H1 (cell line): ENCODE results near the gene FSIP1. TPM values are rescaled to one million over a fixed set of nuclear protein-coding genes. Genes with fewer than 3 reads are reported as not detected.

Experiments
- CTCF ChIA-PET: fragments of 300-600 bp; sonication (Branson Sonifier 250); formaldehyde crosslinking; loops from one replicate; lab custom pipeline; 2021; ENCODE audit not compliant: partially characterized antibody; lab: Charles Lee
- POLR2A ChIA-PET: fragments of 300-600 bp; sonication (Branson Sonifier 250); formaldehyde crosslinking; loops from one replicate; lab custom pipeline; 2021; ENCODE audit warnings: inconsistent platforms; ENCODE audit not compliant: partially characterized antibody; lab: Charles Lee
- DNase-seq, 2 experiments: peaks; one replicate each; pipeline versions ENCODE4 v3.0.0 to v3.0.0-alpha.2; 2010 to 2022; ENCODE audit warnings: low spot score in 2 of 2, low read depth in 1 of 2, mixed read lengths in 1 of 2
- FAIRE-seq: peaks from 2 replicates; lab custom pipeline; 2011; peaks lifted over from hg19 to GRCh38; lab: Jason Lieb, UNC
- H2AFZ ChIP-seq: 2 replicates; pipeline ENCODE4 v1.8.1; 2012; ENCODE audit warnings: low read length, inconsistent platforms
- H2AK5ac ChIP-seq: 2 replicates; pipeline ENCODE4 v1.6.1; 2013; ENCODE audit warnings: low read depth, low read length
- H2BK120ac ChIP-seq: replicated peaks from 2 replicates; pipeline ENCODE3; 2013; ENCODE audit warnings: low read depth, low read length, inconsistent platforms
- H2BK12ac ChIP-seq: 2 replicates; pipeline ENCODE4 v1.6.1; 2013; ENCODE audit warnings: low read depth, low read length
- H2BK15ac ChIP-seq: 2 replicates; pipeline ENCODE4 v1.6.1; 2013; ENCODE audit warnings: low read length
- H2BK20ac ChIP-seq: 2 replicates; pipeline ENCODE4 v1.6.1; 2013; ENCODE audit warnings: low read length
- H2BK5ac ChIP-seq: 2 replicates; pipeline ENCODE4 v1.6.1; 2013; ENCODE audit warnings: low read depth, low read length
- H3K14ac ChIP-seq: 2 replicates; pipeline ENCODE4 v1.6.1; 2013; ENCODE audit warnings: inconsistent platforms; ENCODE audit not compliant: insufficient read length
- H3K18ac ChIP-seq: 2 replicates; pipeline ENCODE4 v1.6.1; 2013; ENCODE audit warnings: low read length; ENCODE audit errors: extremely low read depth
- H3K23ac ChIP-seq: 2 replicates; pipeline ENCODE4 v1.6.1; 2013; ENCODE audit warnings: inconsistent platforms; ENCODE audit not compliant: insufficient read length
- H3K23me2 ChIP-seq: 2 replicates; pipeline ENCODE4 v1.6.1; 2013; ENCODE audit warnings: low read depth, low read length
- H3K27ac ChIP-seq: 2 replicates; pipeline ENCODE4 v1.6.1; 2011; ENCODE audit warnings: low read depth, low read length, inconsistent platforms
- H3K27me3 ChIP-seq, 4 experiments: replicated peaks in 1 of 4; 1 replicate in 1 of 4; 2 replicates in 3 of 4; pipeline versions ENCODE4 v1.6.1 to v1.8.1; 2011 to 2013; ENCODE audit warnings: low read length in 3 of 4, mild to moderate bottlenecking in 3 of 4, inconsistent platforms in 2 of 4, mixed read lengths in 2 of 4, moderate library complexity in 1 of 4; ENCODE audit not compliant: control insufficient read depth in 3 of 4, insufficient read depth in 3 of 4; ENCODE audit errors: extremely low read depth in 1 of 4
- H3K36me3 ChIP-seq, 4 experiments: 2 replicates each; pipeline versions ENCODE4 v1.6.1 to v1.8.1; 2011 to 2013; ENCODE audit warnings: mild to moderate bottlenecking in 4 of 4, low read length in 3 of 4, moderate library complexity in 2 of 4, control low read depth in 1 of 4, inconsistent platforms in 1 of 4; ENCODE audit not compliant: insufficient read depth in 4 of 4, control insufficient read depth in 2 of 4
- H3K4ac ChIP-seq: replicated peaks from 2 replicates; pipeline ENCODE3; 2013; ENCODE audit warnings: low read length, low read depth, mixed read lengths, inconsistent platforms; ENCODE audit not compliant: insufficient read length
- H3K4me1 ChIP-seq, 4 experiments: replicated peaks in 1 of 4; 1 replicate in 1 of 4; 2 replicates in 3 of 4; pipeline versions ENCODE4 v1.6.1 to v1.8.1; 2011 to 2013; ENCODE audit warnings: low read length in 3 of 4, inconsistent platforms in 2 of 4, mixed read lengths in 1 of 4; ENCODE audit not compliant: insufficient read depth in 4 of 4, control insufficient read depth in 3 of 4
- H3K4me2 ChIP-seq, 2 experiments: 2 replicates each; pipeline versions ENCODE4 v1.6.1 to v1.8.1; 2011 to 2013; ENCODE audit warnings: low read depth in 2 of 2, low read length in 2 of 2, control low read depth in 1 of 2, inconsistent platforms in 1 of 2, mild to moderate bottlenecking in 1 of 2; ENCODE audit not compliant: insufficient read depth in 1 of 2
- H3K4me3 ChIP-seq, 4 experiments: fragments of 200-600, 300-600 bp in 1 of 4; sonication (generic), shearing (Covaris generic), sonication (Bioruptor Twin) in 1 of 4; 2 replicates each; pipeline versions ENCODE4 v1.5.1 to v1.8.1; 2011 to 2016; ENCODE audit warnings: low read length in 4 of 4, low read depth in 3 of 4, control low read depth in 2 of 4, inconsistent platforms in 2 of 4, mild to moderate bottlenecking in 2 of 4, mixed read lengths in 1 of 4, moderate library complexity in 1 of 4; ENCODE audit not compliant: insufficient read depth in 2 of 4; ENCODE audit errors: extremely low read depth in 1 of 4
- H3K56ac ChIP-seq: replicated peaks from 2 replicates; pipeline ENCODE3; 2013; ENCODE audit warnings: low read depth, mild to moderate bottlenecking, mixed read lengths, low read length, inconsistent platforms; ENCODE audit not compliant: insufficient read length
- H3K79me1 ChIP-seq: 2 replicates; pipeline ENCODE4 v1.6.1; 2013; ENCODE audit warnings: low read depth, low read length, control low read depth
- H3K79me2 ChIP-seq, 2 experiments: 2 replicates each; pipeline versions ENCODE4 v1.6.1 to v1.8.1; 2012 to 2013; ENCODE audit warnings: low read length in 2 of 2, mild to moderate bottlenecking in 2 of 2, inconsistent platforms in 1 of 2; ENCODE audit not compliant: insufficient read depth in 2 of 2, control insufficient read depth in 1 of 2
- H3K9ac ChIP-seq, 4 experiments: replicated peaks in 1 of 4; 1 replicate in 1 of 4; 2 replicates in 3 of 4; pipeline versions ENCODE4 v1.6.1 to v1.8.1; 2011 to 2013; ENCODE audit warnings: low read depth in 3 of 4, low read length in 3 of 4, control low read depth in 2 of 4, mild to moderate bottlenecking in 2 of 4, moderate library complexity in 2 of 4, inconsistent platforms in 1 of 4; ENCODE audit errors: extremely low read depth in 1 of 4
- H3K9me3 ChIP-seq, 2 experiments: 2 replicates each; pipeline versions ENCODE4 v1.6.1 to v1.8.1; 2012 to 2013; ENCODE audit warnings: mild to moderate bottlenecking in 2 of 2, moderate library complexity in 2 of 2, control low read depth in 1 of 2, inconsistent platforms in 1 of 2, low read depth in 1 of 2, low read length in 1 of 2, mixed read lengths in 1 of 2; ENCODE audit not compliant: insufficient read depth in 2 of 2
- H4K20me1 ChIP-seq, 2 experiments: replicated peaks in 1 of 2; 2 replicates each; pipeline versions ENCODE3 to v1.8.1; 2011 to 2013; ENCODE audit warnings: inconsistent platforms in 2 of 2, low read length in 2 of 2, mild to moderate bottlenecking in 1 of 2; ENCODE audit not compliant: insufficient read depth in 2 of 2, control insufficient read depth in 1 of 2
- H4K5ac ChIP-seq: 2 replicates; pipeline ENCODE4 v1.6.1; 2013; ENCODE audit warnings: low read length, low read depth, mixed read lengths, inconsistent platforms; ENCODE audit not compliant: insufficient read length
- H4K8ac ChIP-seq: 2 replicates; pipeline ENCODE4 v1.8.0; 2013; ENCODE audit warnings: mild to moderate bottlenecking, moderate library complexity, low read length, inconsistent platforms; ENCODE audit not compliant: insufficient read depth; ENCODE audit errors: extremely low read depth
- H4K91ac ChIP-seq: replicated peaks from 2 replicates; pipeline ENCODE3; 2013; ENCODE audit warnings: low read length, mixed read lengths, inconsistent platforms; ENCODE audit not compliant: insufficient read length
- CHD2 ChIP-seq: IDR thresholded peaks from 2 replicates; pipeline ENCODE4 v1.6.1; 2012; ENCODE audit warnings: low read length, improper control_type of control experiment
- TEAD4 ChIP-seq: IDR thresholded peaks from 2 replicates; pipeline ENCODE4 v1.6.1; 2012; ENCODE audit warnings: low read depth, low read length, inconsistent platforms, mixed read lengths
- WGBS, 2 experiments: shearing (Covaris generic) in 1 of 2; methylation state at CpG; one replicate each; pipeline versions ENCODE4 v1.1.6 to v1.1.7; 2013 to 2015; ENCODE audit warnings: low lambda C conversion rate in 2 of 2, mixed read lengths in 2 of 2, inconsistent platforms in 1 of 2, low coverage in 1 of 2, missing lambda C conversion rate in 1 of 2; ENCODE audit not compliant: insufficient replicate concordance in 2 of 2, insufficient coverage in 1 of 2, insufficient read length in 1 of 2; ENCODE audit errors: extremely low coverage in 1 of 2, missing lambda C conversion rate in 1 of 2; 5-methylcytosine and 5-hydroxymethylcytosine counted together
- polyA plus RNA-seq, 7 experiments: library from polyadenylated mRNA; depleted of rRNA in 3 of 7; stranded (reverse) in 5 of 7; unstranded in 2 of 7; fragments of >200 nt in 5 of 7; fragments of 200-250 nt in 2 of 7; gene quantifications; 1 replicate in 5 of 7; 2 replicates in 1 of 7; 4 replicates in 1 of 7; pipeline versions ENCODE4 v1.2.1 to v1.2.3, GENCODE V29; 2011 to 2013; ENCODE audit warnings: missing spikeins in 2 of 7, mixed read lengths in 2 of 7
- total RNA-seq: library from RNA; stranded (reverse); fragmentation: NEBNext Ultra II Directional; extraction: Animal tissue kit (Norgen Biotek cat#: 25700); gene quantifications from 2 replicates; pipeline ENCODE4 v1.2.1, GENCODE V29; 2021

The FSIP1 gene
- total and polyA plus RNA-seq, 2 of the 8 experiments (the other 6 are each of a cell fraction or from before 2014, with no cell fraction given), result 0.18 to 1.3 TPM

- ChIA-PET CTCF (interaction anchor here (1.2 to 1.8 kb wide), 4 partner anchors 12 to 415 kb away, joined by 3 to 7 read pairs (median 5); no protein-coding TSS in a partner anchor), POLR2A (interaction anchor here (0.7 to 2.5 kb wide), 5 partner anchors 8 to 414 kb away, joined by 3 to 22 read pairs (median 6); no protein-coding TSS in a partner anchor)
- Histone ChIP-seq H2BK20ac (no peak overlapping the region), H3K18ac (no peak overlapping the region), H2AK5ac (no peak overlapping the region), H3K79me2 (peaks cover 0 to 10% of the 10 kb centered on the region in 2 experiments; a peak in 2 of 4 replicates), H2AFZ (no peak overlapping the region), H3K4me2 (no peak overlapping the region), H3K4ac (no peak overlapping the region), H2BK120ac (no peak overlapping the region), H2BK5ac (no peak overlapping the region), H4K5ac (no peak overlapping the region), H3K36me3 (peaks cover 63 to 95% (median 85%) of the 10 kb centered on the region in 4 experiments), H3K27ac (no peak overlapping the region), H3K9ac (no peak overlapping the region), H3K23ac (no peak overlapping the region), H4K91ac (no peak overlapping the region), H4K20me1 (peaks cover 0 to 2% of the 10 kb centered on the region in 2 experiments), H3K4me1 (peaks cover 4 to 7% (median 4%) of the 10 kb centered on the region in 4 experiments; a peak in 5 of 7 replicates), H4K8ac (no peak overlapping the region), H3K79me1 (0 out of 2 replicates have a peak, but pooled peaks cover 3% of the 10 kb centered on the region), H3K27me3 (no peaks in the 10 kb centered on the region; a peak in 1 of 7 replicates), H3K9me3 (no peaks in the 10 kb centered on the region), H3K56ac (no peak overlapping the region), H3K4me3 (no peak overlapping the region), H2BK15ac (no peak overlapping the region), H3K14ac (no peak overlapping the region), H3K23me2 (no peaks in the 10 kb centered on the region), H2BK12ac (no peak overlapping the region)
- no peak for FAIRE-seq
- DNase-seq, result no peak
- WGBS, 2 experiments, result 89% methylated on average over 17 of the region's 17 CpGs; no CpG with 5 or more reads in 1 of the 2 experiments
- TF ChIP-seq CHD2 (no peak; the same call in 1 of the 2 replicates), TEAD4 (no peak)
Measured at GRCh38 chr15:39587096-39587721, 195.4 kb downstream of the FSIP1 start.
